MM.1S (cell line): ENCODE data around the gene C20orf96.

ENCODE experiments used
- DNase-seq: peaks from one replicate; pipeline ENCODE4 v3.0.0-alpha.2; 2015
- H2AFZ ChIP-seq: fragments of 300-600 bp; sonication (generic); 2 replicates; pipeline ENCODE4 v1.6.0; 2016; ENCODE audit warnings: antibody characterized with exemption, low read length
- H3F3A ChIP-seq: fragments of 300-600 bp; sonication (generic); 2 replicates; pipeline ENCODE4 v1.6.1; 2016; ENCODE audit warnings: mild to moderate bottlenecking, antibody characterized with exemption, low read length, moderate library complexity, mixed read lengths; ENCODE audit not compliant: insufficient read depth
- H3K27ac ChIP-seq: fragments of 300-600 bp; sonication (generic); 2 replicates; pipeline ENCODE4 v1.5.1; 2016; ENCODE audit warnings: mild to moderate bottlenecking, low read length
- H3K27me3 ChIP-seq: fragments of 300-600 bp; sonication (generic); replicated peaks from 2 replicates; pipeline ENCODE4 v1.6.0; 2016; ENCODE audit warnings: low read length; ENCODE audit not compliant: insufficient read depth
- H3K36me3 ChIP-seq: fragments of 300-600 bp; sonication (generic); replicated peaks from 2 replicates; pipeline ENCODE4 v1.6.1; 2016; ENCODE audit warnings: mild to moderate bottlenecking, low read length, mixed read lengths; ENCODE audit not compliant: insufficient read depth
- H3K4me1 ChIP-seq: fragments of 300-600 bp; sonication (generic); 2 replicates; pipeline ENCODE4 v1.6.1; 2016; ENCODE audit warnings: low read length, mixed read lengths
- H3K4me2 ChIP-seq: fragments of 300-600 bp; sonication (generic); 2 replicates; pipeline ENCODE4 v1.6.0; 2016; ENCODE audit warnings: low read depth, low read length
- H3K4me3 ChIP-seq: fragments of 300-600 bp; sonication (generic); 2 replicates; pipeline ENCODE4 v1.5.1; 2016; ENCODE audit warnings: low read length, mixed read lengths
- H3K79me2 ChIP-seq: fragments of 300-600 bp; sonication (generic); 2 replicates; pipeline ENCODE4 v1.6.1; 2016; ENCODE audit warnings: mixed run types, low read length, mixed read lengths
- H3K9ac ChIP-seq: fragments of 300-600 bp; sonication (generic); 2 replicates; pipeline ENCODE4 v1.6.1; 2016; ENCODE audit warnings: low read length, mixed read lengths
- H3K9me2 ChIP-seq: fragments of 300-600 bp; sonication (generic); replicated peaks from 2 replicates; pipeline ENCODE4 v1.6.1; 2016; ENCODE audit warnings: mild to moderate bottlenecking, low read length, mixed read lengths; ENCODE audit not compliant: insufficient read depth
- H3K9me3 ChIP-seq: fragments of 300-600 bp; sonication (generic); replicated peaks from 2 replicates; pipeline ENCODE4 v1.6.1; 2016; ENCODE audit warnings: mild to moderate bottlenecking, low read length, mixed read lengths; ENCODE audit not compliant: insufficient read depth
- H4K20me1 ChIP-seq: fragments of 300-600 bp; sonication (generic); 2 replicates; pipeline ENCODE4 v1.6.1; 2016; ENCODE audit warnings: mild to moderate bottlenecking, low read length, moderate library complexity, mixed read lengths; ENCODE audit not compliant: insufficient read depth
- EZH2 ChIP-seq: fragments of 300-600 bp; sonication (generic); optimal IDR thresholded peaks from 2 replicates; pipeline ENCODE3; 2017; ENCODE audit warnings: low read depth, mild to moderate bottlenecking, antibody characterized with exemption, low read length, mixed read lengths
- EZH2phosphoT487 ChIP-seq: fragments of 300-600 bp; sonication (generic); IDR thresholded peaks from 2 replicates; pipeline ENCODE4 v1.6.1; 2018; ENCODE audit warnings: antibody characterized with exemption, low read length
- TF ChIP-seq, protein P1 (sequence below): fragments of 300-600 bp; sonication (generic); IDR thresholded peaks from 2 replicates; pipeline ENCODE4 v1.5.1; 2016; ENCODE audit warnings: antibody characterized with exemption, low read length, mixed read lengths

The C20orf96 gene

DNA sequence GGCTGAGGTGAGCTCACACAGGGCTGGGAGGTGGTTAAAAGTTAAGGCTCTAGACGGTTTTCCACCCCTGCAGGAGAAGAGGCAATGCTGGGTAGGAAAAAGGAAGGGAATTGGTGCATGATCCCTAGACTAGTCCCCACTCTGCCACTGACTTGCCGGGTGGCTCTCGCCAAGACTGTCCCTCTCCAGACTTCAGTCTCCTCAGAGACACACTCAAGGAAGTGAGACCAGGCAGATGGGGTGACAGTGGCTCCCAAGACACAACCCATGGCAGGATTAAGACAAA, 13.1 kb downstream of the C20orf96 start:
- H3K79me2 ChIP-seq, result no peaks in the 10 kb centered on the region
- H3K27ac ChIP-seq, result no peak overlapping the region
- DNase-seq, result no peak
- no peak for TF ChIP-seq EZH2phosphoT487
- no peak for TF ChIP-seq EZH2
- TF ChIP-seq, protein P1, sequence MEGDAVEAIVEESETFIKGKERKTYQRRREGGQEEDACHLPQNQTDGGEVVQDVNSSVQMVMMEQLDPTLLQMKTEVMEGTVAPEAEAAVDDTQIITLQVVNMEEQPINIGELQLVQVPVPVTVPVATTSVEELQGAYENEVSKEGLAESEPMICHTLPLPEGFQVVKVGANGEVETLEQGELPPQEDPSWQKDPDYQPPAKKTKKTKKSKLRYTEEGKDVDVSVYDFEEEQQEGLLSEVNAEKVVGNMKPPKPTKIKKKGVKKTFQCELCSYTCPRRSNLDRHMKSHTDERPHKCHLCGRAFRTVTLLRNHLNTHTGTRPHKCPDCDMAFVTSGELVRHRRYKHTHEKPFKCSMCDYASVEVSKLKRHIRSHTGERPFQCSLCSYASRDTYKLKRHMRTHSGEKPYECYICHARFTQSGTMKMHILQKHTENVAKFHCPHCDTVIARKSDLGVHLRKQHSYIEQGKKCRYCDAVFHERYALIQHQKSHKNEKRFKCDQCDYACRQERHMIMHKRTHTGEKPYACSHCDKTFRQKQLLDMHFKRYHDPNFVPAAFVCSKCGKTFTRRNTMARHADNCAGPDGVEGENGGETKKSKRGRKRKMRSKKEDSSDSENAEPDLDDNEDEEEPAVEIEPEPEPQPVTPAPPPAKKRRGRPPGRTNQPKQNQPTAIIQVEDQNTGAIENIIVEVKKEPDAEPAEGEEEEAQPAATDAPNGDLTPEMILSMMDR, result no peak
- H3K4me2 ChIP-seq, result no peak overlapping the region
- H3K9me2 ChIP-seq, result no peaks in the 10 kb centered on the region
- H3F3A ChIP-seq, result no peaks in the 10 kb centered on the region
- no peak overlapping the region for H3K4me3 ChIP-seq
- no peaks in the 10 kb centered on the region for H3K9me3 ChIP-seq
- H3K27me3 ChIP-seq, result no peaks in the 10 kb centered on the region
- no peaks in the 10 kb centered on the region for H3K36me3 ChIP-seq
- no peaks in the 10 kb centered on the region for H3K4me1 ChIP-seq
- no peaks in the 10 kb centered on the region for H4K20me1 ChIP-seq
- H3K9ac ChIP-seq, result no peak overlapping the region
- no peak overlapping the region for H2AFZ ChIP-seq

DNA sequence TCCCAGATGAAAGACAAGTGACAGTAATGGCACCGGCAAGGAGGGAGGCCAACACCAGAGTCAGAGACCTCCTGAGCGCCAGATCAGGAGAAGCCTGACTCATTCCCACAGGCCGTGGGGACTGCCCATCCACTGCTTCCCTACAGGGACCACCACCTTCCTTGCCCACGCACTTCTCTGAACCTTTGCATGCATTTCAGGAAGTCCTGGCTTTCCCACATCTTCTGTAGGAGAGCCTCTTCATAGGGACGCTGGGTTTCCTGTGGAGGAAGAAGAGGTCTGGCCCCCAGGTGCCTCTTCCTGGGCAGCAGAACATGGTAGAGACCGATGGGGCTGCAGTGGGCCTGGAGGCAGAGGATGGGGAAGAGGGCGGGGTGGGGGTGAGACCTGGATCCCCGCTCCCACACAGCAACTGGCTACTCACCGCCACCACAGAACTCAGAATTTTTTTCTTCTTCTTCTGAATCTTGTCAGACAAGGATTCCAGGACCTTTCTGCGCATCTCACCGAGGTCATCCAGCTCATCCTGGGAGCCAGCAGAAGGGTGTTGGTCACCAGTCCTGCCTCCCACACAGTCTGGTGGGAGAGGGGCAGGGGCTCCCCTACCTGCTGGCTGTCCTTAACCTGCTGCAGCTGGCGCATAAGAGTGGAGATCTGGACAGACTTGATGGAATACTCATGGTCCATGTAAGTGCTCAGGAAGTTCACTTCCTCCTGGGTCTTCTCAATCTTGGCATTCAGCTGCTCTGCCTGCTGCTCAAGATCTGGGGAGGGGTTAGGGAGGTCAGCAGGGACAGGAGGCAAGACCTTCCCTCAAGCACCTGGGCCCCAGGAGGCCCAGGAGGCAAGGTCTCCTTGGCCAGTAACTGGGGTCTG, 13.7 kb downstream of the C20orf96 start:
- H3K27ac ChIP-seq, result no peak overlapping the region
- H3K27me3 ChIP-seq, result no peaks in the 10 kb centered on the region
- no peak for DNase-seq
- no peaks in the 10 kb centered on the region for H3K4me1 ChIP-seq
- TF ChIP-seq EZH2 (no peak), EZH2phosphoT487 (no peak)
- TF ChIP-seq, protein P1, result no peak
- H3K36me3 ChIP-seq, result no peaks in the 10 kb centered on the region
- no peak overlapping the region for H2AFZ ChIP-seq
- H3K9me3 ChIP-seq, result no peaks in the 10 kb centered on the region
- no peaks in the 10 kb centered on the region for H3F3A ChIP-seq
- H4K20me1 ChIP-seq, result no peaks in the 10 kb centered on the region
- H3K4me3 ChIP-seq, result no peak overlapping the region
- H3K79me2 ChIP-seq, result no peaks in the 10 kb centered on the region
- H3K9me2 ChIP-seq, result no peaks in the 10 kb centered on the region
- no peak overlapping the region for H3K4me2 ChIP-seq
- H3K9ac ChIP-seq, result no peak overlapping the region

DNA sequence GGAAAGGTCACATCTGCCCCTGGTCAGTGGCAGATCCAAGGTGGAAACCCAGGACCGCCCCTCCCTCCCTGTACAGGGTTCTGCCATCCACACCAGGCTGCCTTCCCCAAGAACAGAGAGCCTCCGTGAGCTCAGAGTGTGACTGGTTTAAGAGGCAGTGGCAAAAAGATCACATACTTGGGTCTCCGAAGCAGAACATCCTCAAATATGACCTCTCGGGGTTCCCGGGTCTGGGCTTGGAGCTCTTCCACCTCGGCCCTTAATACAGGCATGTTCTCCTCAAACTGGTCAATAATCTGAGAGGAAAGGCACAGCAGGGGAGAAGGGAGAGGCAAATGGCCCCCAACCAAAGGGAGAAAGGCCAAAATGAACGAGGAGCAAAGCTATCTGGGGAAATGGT, 14.8 kb downstream of the C20orf96 start:
- no peak overlapping the region for H2AFZ ChIP-seq
- TF ChIP-seq EZH2, result no peak
- no peaks in the 10 kb centered on the region for H3K9me2 ChIP-seq
- no peaks in the 10 kb centered on the region for H3F3A ChIP-seq
- H3K27me3 ChIP-seq, result no peaks in the 10 kb centered on the region
- H3K36me3 ChIP-seq, result no peaks in the 10 kb centered on the region
- no peak overlapping the region for H3K27ac ChIP-seq
- DNase-seq, result no peak
- H3K9me3 ChIP-seq, result no peaks in the 10 kb centered on the region
- no peak overlapping the region for H3K9ac ChIP-seq
- no peak overlapping the region for H3K4me3 ChIP-seq
- H3K79me2 ChIP-seq, result no peaks in the 10 kb centered on the region
- H4K20me1 ChIP-seq, result no peaks in the 10 kb centered on the region
- H3K4me2 ChIP-seq, result no peak overlapping the region
- no peaks in the 10 kb centered on the region for H3K4me1 ChIP-seq

- Histone ChIP-seq H3K36me3 (no peaks in the 10 kb centered on the region), H3K4me2 (no peak overlapping the region)
Measured at GRCh38 chr20:273884-274283, 16.7 kb downstream of the C20orf96 start.

More at GRCh38 chr20:273884-274283, 16.7 kb downstream of the C20orf96 start:
- Histone ChIP-seq H4K20me1 (no peaks in the 10 kb centered on the region), H3K79me2 (no peaks in the 10 kb centered on the region), H3K9ac (no peak overlapping the region), H3K27me3 (no peaks in the 10 kb centered on the region), H3K4me1 (no peaks in the 10 kb centered on the region), H3K9me2 (no peaks in the 10 kb centered on the region), H3F3A (no peaks in the 10 kb centered on the region), H2AFZ (no peak overlapping the region), H3K27ac (no peak overlapping the region), H3K9me3 (no peaks in the 10 kb centered on the region), H3K4me3 (no peak overlapping the region)
- DNase-seq, result no peak
- TF ChIP-seq, protein P1, result no peak
- TF ChIP-seq EZH2phosphoT487, result no peak
- TF ChIP-seq EZH2, result no peak
